NCI-H2196 (cell line): ENCODE results near the gene RANBP1.

Experiments used
- DNase-seq: peaks from one replicate; lab custom pipeline; 2025; ENCODE audit not compliant: unreplicated experiment; lab: John Stamatoyannopoulos, UW

Gene RANBP1

DNA sequence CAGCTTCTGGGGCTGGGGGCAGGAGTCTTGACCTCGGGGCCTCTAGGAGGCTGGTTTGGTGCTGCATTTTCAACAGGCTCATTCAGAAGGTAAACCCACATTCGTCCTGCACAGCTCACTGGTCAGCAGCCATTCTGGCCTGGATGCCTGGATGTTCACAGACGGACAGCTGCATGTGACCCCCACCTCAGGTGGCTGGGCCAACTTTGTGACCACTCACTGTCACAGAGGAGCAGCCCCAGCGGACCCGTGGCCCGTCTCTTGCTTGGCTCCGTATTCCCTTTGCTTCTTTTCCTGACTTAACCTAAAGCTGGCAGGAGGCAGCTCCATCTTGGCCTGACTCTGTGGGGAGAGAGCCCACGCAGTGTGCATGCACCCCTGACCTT is 27.6 kb upstream of the RANBP1 start:
- DNase-seq: no peak

DNA sequence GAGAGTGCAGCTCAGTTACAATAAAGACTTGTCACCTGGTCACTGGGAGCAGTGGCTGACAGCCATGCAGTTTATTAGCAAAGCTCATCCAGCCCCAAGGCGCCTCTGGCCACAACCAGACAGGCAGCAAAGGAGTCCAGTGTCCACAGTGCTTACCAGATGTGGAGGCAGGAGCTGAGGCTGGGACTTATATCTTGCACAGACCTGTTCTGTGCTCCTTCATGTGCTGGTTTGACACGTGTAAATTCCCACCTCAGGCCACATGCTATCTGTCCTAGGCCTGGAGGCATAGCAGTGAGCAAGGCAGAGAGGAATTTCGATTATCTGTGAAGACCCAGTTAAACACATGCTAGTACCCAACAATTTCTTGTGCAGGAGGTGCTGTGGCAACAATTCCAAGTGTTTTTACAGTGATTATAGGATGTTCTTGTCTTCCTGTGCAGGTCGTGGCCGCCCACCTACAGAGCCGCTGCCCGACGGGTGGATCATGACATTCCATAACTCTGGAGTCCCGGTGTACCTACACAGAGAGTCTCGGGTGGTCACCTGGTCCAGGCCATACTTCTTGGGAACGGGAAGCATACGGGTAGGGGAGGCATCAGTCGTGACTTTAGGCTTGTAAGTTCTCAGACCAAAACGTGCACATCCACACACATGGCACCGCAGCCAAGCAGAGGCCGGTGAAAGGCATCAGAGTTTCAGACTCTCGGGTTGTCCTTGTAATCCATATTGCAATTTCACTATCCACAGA is 26.5 kb upstream of the RANBP1 start:
- no peak for DNase-seq

DNA sequence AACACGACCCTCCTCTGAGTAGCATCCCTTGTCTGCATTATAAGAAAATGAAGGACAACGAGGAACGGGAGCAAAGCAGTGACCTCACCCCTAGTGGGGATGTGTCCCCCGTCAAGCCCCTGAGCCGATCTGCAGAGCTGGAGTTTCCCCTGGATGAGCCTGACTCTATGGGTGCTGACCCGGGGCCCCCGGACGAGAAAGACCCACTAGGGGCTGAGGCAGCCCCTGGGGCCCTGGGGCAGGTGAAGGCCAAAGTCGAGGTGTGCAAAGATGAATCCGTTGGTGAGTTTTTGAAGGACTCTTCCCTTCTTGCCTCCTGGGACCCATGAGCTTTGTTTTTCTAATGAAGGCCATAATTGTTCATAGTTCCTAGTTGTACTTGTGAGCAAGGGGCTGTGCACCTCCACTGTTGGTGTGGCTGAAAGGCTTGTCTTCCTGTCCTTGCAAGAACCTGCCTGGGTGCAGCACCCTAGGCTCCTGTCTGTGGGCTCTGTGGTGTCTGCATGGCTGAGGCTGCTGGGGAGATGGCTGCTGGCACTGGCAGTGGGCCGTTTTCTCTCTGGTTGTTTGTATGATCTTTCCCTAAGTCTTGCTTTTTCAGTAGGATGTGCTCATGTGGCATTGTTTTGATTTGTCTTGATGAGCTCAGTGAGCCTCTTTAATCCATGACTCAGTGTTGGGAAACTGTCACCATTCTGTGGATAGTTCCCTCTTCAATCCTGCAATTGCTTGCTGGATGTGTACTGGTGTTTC is 25.8 kb upstream of the RANBP1 start:
- DNase-seq: no peak

DNA sequence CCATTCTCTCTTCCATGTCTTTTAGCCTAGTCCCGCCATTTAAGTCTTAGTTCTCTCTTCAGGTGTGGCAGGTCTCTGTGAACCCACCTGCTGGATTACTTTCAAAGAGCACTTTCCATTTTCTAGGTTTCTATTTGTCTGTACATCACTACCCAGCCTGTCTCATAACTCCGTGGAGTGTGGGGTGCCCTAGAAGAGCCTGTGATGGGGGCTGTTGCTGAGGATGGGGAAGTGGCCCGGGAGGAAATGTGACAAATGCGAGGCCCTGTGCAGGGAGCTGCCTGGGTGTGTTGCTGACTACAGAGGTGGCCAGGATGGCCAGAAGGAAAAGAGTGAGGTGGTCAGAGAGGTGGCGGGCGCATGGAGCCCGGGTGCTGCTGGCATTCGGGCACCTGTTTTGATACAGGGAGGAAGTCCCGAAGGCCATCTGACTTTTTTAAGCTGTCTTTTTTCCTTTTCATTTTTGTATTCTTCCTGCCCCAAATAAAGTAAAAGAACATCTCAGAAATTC is 25.1 kb upstream of the RANBP1 start:
- no peak for DNase-seq

DNA sequence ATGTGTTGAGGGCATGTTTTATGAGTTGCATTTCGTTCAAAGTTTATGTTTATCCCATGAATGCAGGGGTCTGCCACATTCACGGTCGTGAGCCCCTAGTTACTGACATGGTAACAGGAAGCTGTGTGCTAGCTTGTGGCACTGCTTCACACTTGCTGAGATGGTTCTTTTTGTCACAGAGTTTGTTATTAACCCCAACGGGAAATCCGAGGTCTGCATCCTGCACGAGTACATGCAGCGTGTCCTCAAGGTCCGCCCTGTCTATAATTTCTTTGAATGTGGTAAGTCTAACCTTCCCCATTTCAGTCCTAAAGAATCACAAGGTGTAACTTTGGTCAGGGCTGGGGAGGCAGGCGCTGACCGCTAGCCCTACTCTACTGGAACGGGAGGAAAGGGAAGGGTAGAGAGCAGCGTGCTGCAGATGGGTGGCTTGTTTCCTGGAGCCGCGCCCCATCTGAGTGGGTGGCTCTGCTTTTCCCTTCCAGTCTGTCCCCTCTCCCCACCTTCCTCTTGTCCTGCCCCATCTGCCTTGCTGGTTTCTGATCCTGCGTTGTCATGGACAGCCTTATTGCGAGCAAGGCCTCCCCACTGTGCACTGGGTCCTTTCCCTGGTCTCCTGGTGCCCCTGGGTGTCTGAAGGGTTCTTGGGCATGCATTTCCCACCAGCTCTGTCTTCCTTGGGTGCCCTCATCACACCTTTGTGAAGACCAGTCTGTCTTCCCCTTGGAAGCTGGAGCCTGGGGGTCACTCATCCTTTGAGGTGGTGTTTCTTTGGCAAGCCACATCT is 24.0 kb upstream of the RANBP1 start:
- DNase-seq: no peak

DNA sequence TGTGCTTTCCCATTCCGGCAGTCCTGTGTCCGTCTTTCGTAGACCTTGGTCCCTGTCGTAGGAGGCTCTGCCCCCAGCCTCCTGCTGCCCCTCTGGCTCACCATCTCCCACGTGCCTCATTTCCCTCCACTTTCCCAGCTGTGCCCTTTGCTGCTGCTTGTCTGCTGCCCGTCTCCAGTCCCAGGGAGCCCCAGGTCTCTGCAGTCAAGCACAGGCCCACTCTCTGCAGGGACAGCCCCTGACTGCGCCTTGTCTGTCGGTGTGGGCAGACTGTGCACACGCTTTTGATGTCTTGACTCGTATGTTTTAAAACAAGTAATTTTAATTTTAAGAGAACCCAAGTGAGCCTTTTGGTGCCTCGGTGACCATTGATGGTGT is 23.4 kb upstream of the RANBP1 start:
- DNase-seq: no peak

DNA sequence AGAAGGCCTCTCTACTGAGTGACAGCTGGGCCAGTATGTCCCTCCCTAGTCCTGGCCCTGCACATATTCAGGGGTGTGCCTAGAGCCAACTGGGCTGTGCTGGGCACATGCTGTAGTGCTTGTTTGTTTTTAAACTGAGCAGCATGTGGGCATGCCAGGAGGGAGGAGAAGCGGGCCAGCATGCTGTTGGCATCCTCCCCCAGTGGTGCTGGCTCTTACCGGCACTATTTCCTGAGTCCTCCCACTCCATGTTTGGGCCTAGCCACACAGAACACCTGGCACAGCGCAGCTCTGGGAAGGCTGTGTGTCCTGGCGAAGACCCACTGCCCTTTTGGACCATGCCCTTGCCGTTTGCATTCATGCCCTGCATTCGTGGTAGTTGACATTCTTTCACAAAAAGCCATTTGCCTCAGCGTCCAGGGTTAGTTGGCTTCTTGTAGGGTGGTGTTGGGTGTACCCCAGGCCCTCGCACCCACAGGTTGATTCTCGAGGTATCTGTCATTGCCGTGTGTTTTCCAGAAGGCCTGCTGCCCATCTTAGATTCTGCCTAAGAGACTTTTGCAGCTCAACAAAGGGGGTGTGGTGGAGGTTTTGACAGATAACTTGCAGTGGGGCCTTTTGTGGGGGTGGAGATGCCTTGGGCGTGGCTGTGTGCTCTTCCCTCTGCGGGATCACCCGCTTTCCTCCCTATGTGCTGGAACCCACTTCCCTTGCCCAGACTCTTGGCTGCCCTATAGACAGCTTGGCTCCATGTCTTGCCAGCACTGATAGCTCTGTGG is 22.3 kb upstream of the RANBP1 start:
- DNase-seq: no peak

DNA sequence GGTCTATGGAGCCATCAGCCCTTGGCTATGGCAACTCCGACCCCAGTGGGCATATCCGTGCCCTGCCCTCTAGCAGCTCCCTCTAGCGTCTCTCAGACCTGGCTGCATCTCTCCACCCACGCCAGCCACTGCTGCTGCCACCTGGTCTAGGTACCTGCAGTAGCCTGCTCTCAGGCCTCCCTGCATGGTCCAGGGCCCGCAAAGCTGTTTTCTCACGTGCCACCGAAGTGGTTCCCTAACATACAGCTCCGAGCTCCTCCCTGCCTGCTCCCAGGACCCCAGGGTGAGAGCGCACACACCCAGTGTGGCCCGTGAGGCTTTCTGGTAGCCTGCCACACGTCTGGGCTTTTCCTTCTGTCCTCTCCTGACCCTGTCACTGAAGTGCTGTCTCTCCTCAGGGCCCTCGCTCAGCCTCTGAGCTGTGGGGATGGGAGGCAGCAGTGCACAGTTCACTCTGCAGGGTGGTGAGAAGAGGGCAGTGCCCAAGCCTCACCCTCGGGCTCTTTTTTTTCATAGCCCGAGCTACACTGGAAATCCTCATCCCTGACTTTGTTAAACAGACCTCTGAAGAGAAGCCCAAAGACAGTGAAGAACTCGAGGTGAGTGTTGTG is 21.6 kb upstream of the RANBP1 start:
- no peak for DNase-seq

DNA sequence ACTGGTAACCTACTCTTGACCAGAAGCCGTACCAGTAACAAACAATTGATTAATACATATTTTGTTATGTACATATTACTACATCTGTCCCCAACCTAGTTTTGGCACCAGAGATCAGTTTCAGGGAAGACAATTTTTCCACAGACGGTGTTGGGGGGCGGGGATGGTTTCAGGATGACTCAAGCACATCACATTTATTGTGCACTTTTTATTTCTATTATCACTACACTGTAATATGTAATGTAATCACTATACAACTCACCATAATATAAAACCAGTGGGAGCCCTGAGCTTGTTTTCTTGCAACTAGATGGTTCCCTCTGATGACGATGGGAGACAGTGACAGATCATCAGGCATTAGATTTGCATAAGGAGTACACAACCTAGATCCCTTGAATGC is 20.4 kb upstream of the RANBP1 start:
- no peak for DNase-seq

DNA sequence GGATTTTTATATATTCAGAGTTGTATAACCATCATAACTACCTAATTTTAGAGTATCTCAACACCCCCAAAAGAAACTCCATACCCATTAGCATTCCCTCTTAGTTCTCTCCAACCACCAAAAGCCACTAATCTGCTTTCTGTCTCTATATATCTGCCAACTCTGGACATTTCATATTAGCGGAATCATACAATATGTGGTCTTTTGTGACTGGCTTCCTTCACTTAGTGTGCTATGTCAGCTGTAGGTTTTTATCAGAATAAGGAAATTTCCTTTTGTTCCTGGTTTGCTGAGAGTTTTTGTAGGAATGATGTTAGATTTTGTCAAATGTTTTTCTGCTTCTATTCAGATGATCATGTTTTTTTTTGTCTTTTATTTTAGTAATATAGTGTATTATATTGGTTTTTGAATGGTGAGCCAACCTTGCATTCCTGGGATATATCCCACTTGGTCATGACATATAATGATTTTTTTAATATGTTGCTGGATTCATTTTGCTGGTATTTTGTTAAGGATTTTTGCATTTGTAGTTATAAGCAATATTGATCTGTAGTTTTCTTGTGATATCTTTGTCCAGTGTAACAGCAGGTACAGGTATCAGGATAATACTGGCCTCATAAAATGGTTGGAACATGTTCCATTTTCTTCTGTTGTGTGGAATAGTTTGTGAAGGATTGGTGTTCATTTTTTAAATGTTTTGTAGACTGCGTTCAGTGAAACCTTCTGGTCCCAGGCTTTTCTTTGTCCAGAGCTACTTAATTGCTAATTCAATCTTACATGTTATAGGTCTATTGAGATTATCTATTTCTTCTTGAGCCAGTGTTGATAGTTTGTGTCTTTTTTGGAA is 19.1 kb upstream of the RANBP1 start:
- no peak for DNase-seq

DNA sequence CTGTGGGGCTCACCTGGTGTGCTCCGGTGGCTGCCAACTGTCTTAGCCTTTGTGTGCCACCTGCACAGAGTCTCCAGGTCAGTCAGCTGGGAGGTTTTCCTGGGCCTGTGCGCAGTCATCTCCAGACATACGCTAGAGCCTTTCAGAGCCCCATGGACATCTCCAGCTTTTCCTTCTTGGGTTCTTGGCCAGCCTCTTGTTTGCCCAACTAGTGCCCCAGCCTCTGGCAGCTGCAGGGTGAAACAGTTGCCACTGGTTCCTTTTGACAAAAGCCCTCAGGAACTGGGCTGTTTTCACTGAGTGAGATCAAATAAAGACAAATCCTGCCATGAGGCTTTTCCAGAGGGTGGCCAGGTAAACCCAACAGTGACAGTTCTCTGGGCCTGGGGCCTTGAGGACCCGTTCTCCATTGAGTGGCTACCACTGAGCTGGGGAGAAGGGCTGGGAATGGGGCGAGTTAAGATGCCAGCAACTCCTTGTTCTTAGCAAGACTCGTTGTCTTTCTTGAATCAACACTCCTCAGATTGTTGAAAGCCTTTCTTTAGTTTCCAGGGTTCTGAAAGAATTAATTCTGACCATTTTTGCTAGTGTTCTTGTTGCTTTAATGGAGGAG is 16.7 kb upstream of the RANBP1 start:
- no peak for DNase-seq

DNA sequence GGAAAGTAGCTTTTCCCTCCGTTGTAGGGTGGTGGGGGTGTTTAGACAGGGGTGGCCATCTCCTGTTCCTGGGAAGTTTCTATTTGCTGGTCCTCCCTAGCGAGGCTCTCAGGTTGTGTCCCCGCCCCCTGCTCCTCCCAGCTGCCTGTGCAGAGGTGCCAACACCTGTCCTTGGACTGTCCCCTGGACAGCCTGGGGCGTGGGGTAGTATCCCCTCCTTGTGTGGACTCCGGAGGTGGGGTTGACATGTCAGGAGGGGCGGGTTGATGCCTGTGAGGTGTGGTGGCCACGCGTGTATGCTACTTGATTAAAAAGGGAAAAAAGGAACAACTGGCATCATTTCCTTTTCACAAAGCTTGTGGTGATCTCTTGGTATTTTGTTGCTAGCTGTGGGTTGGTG is 14.3 kb upstream of the RANBP1 start:
- DNase-seq: no peak

DNA sequence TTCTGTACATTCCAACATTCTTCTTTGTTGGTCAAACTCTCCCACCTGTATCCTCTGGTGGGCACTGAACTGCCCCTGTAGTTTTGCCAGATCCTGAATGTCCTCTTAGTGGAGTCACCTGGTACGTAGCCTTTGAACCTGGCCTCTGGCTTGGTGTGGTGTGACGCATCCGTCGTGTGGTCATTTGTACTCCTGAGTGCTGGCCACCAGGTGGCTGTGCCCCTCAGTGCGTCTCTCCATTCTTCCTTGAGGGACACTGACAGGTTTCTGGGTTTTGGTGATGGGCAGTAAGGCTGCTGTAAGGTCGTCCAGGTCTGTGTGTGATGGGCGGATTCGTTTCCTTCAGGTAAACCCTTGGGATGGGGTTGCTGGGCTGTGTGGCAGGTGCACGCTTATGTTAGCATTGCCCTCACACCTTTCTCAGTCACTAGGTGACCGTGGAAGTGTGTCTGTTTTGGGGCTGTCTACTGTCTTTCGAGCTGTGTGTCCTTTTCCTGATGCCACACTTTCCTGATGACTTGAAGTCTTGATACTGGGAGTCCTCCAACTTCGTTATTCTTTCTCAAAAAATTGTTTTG is 13.6 kb upstream of the RANBP1 start:
- DNase-seq: no peak

DNA sequence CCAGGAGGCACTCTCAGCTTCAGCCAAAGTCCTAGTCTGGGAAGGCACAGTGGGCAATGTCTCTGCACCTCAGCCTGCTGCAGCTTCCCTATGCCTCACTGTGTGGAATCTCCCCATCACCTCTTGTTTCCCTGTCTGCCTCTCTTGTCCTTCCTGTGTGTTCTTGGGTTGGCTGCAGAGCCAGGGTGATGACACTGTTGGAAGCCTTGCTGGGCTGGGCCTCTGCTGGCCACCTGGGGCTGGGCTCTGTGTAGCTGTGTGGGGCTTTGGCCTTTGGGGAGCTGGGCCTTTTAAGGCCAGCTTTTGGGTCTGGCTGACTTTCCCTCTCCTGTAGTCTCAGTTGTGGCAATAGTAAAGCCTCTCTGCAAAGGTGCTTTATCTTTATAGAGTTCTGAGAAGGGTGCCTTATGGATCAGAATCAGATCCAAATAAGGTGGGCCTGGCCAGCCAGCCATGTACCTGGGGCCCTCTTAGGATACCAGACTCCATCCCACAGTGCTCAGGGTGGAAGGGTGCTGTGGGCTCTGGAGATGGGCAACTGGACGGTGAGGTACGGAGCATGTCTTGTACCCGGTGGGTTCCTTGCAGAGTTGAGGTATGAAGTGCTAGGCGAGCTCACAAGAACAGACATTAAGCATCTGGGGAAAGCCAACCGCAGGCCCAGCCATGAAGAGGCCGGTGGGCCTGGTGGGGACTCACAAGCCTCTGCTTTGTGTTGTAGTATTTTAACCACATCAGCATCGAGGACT is 10.3 kb upstream of the RANBP1 start:
- no peak for DNase-seq

DNA sequence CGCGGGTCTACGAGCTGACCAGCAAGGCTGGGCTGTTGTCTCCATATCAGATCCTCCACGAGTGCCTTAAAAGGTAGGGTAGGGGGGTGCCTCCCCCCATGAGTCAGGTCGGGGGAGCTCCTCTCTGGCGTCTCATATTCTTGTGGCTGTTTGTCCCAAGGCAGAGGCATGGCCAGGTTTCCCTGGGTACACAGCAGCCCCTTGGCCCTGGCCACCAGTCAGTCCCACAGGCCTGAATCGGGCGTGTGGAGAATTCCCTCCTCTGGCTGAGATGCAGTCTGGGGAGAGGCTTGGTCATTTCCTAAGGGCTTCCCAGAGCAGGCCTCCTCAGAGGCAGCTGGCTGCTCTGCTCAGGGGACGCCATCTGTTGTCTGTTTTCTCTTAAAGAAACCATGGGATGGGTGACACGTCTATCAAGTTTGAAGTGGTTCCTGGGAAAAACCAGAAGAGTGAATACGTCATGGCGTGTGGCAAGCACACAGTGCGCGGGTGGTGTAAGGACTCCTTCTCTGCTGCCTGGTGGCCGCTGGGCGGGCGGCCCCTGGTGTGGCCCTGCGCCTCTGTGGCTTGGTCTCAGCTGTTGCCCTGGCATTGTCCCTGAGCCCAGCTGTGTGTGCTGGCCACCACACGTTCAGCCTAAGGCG is 9.6 kb upstream of the RANBP1 start:
- no peak for DNase-seq

DNA sequence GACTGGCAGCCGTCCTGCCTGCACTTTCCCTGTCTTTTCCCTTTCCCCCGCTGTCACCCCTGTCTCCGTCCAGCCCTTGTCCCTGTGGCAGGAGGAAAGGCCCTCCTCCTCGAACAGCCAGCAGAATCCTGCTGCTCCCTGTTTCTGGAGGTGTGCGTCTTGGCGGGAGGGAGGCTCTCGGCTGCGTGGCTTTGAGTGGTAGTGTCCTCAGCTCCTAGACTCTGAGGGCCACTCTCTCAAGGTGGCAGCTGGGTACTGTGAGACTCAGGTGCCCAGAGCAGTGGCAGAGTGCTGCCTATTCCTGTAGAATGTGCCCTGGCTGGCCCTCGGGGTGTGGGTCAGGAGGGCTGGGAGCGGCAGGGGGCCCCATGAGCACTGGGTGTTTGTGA is 9.1 kb upstream of the RANBP1 start:
- no peak for DNase-seq

DNA sequence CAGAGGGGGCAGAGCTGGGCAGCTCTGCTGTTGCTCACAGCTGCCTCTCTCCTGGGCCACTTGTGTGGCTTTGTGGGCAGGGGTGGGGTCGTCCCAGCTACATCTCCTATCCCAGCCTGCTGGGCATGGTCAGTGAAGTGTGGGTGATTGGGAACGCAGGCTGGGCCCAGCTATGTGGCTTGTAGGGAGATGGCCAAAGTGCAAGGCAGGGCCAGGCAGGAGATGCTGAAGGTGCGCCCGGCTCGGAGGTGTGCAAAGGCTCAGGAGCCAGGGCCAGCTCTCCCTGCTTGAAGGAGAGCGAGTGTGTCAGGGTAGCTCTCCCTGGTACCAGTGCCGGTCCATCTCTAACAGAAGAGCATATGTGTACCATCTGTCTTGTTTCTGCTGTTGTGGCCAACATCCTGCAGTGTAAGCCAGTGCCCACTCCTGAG is 8.4 kb upstream of the RANBP1 start:
- DNase-seq: no peak
